Amniotic stem cell (primary cell): ENCODE results near the gene DUSP3.

ENCODE experiments used
- DNase-seq: peaks from one replicate; lab custom pipeline; 2025; lab: John Stamatoyannopoulos, UW

Gene DUSP3

DNA sequence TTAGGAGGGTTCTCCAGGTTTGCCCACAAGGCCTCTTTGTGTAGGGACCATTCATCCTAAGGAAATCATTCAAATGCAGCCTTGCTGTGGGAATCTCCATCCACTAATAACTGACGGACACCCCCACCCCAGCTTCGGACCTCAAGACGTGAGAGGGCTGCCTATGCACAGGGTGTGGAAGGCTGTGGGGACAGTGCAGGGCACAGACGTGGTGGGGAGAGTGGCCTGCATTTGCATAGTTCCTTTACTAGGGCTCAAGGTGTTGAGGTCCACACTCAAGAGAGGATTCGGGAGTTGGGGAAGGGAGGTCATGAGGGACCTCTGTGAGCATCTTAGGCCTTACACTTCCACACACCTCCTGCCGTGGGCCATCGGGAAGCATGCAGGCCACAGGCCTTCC lies 9.8 kb downstream of the DUSP3 start:
- no peak for DNase-seq

DNA sequence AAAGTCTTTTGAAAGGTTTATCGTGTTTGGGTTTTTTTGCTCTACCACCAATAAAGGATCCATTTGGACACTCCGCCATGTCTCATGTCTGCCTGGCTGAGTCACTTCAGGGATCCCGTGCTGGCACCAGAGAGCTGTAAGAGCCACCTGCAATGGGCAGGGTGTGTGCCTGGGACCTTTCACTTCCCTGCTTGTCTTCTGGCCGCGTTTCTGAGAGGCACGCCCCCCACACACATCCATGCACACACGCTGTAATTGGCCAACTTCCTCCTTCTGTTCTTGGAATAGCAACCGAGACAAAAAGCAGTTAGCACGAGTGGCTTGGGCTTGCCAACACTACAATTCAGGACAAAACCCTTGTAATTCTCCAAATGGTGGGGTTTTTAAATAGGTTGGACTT lies 10.4 kb downstream of the DUSP3 start:
- DNase-seq: no peak

DNA sequence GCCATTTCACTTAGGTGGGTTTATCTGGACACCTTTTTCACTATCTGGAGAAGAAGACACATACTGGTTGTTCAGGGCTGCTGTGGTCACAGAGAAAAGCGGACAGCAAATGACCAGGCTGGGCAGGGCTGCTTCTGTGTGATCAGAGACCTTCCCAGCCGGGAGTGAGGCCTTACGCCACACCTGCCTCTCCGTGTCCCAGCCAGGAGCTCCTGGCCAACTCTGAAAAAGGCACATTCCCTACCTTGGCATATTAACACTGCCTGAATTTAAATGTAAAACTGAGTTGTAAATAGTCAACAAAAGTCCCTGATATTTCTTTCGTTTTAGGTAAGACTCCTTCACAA lies 11.1 kb downstream of the DUSP3 start:
- no peak for DNase-seq

DNA sequence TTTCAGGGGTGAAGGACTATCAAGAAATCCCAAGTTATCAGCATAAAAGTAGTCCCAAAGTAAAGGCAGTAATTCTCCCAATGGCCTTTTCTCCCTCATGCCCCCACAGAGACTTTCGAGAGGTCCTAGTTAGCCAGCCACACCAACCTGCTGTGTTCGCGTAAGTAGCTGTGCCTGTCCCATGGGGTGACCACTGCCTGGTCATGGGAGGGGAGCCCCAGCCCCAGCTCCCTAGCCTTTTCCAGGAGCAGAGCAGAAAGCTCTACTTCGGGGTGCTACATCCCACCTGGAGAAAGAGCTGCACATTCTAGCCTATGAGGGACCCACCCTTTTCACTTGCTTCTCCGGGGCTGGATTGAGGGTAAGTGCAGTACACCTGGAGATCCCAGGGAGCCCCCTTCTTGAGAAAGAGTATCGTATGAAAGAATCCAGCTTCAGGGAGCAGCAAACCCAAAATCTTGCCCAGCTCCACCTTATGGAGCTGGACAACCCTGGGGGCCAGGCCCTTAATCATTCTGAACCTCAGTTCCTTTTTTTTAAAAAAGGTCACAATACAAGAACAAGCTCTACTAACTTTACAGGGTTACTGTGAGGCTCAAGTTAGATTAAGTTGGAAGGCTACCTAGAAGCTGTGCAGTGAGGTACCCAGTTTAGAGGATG lies 11.6 kb downstream of the DUSP3 start:
- no peak for DNase-seq

DNA sequence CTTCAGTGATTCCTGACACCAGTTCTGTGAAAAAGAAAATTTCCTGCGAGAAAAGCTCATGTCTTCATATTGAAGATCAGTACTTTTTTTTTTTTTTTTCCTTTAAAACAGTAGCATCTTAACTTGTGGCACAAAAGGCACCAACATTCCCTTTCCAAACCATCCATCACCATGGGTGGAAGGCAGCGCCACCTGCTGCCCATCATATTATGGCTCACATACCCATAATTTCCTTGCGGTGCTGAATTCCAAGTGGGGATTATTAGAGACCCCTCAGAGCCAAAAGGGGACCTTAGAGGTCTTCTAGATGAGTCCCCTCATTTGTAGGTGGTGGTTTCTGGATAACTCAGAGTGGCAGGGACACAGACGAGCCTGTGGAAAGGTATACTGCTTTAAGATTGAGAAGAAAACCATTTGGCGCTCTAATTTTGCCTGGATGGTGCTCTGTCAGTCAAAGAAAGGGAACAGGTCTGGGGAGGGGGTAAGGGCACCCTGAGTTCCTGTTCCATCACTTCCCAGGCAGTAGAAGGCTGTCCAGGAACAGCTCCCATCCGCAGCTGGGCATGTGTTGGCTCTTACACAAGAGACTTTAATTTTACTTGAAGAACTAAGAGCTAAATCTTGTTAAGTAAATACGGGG lies 12.2 kb downstream of the DUSP3 start:
- no peak for DNase-seq

DNA sequence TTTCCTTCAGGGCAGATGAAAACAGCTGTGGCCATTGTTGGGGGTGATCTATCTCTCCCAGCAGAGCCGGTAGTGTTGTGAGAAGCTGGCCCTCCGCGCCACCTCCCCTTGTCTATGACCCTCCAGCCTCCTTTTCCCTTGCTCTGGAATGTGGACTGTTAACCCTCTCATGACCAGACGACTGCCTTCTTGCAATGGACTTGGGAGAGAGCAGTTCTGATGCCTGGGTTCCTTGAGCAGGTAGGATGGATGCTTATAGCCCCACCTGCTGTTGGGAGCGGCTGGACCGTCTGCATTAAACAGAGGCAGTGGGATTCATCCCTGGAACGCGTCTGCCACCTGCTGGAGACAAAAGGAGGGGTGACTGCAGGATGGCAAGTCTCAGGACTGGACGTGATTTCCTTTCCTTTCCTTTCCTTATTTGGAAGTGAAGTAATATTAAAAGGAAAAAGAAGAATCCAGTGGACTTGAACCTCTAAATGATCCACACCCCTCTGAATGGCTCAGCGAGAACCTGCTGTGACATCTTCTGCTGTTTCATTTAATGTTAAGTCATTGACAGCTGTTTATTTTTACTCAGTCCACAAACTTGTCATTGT lies 18.4 kb downstream of the DUSP3 start:
- peak; percentile 90 for DNase-seq

DNA sequence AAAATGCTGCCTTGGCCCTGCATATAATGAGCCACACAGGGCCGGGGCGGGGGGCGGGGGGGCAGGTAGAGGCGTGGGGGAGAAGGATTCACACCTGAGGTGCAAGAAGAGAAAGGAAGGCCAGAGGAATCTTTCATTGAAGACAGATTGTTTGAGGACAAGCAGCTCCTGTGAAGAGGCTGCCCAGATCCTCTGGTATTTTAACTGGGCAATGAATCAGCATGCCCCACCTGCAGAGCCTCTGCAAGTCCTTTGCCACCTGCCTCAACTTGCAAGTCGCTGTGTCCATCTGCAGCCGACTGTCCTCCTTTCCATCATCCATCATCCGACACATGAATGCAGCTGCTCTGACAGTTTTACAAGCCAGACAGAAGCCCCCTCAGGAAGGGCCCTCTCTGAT lies 18.9 kb downstream of the DUSP3 start:
- DNase-seq: no peak

DNA sequence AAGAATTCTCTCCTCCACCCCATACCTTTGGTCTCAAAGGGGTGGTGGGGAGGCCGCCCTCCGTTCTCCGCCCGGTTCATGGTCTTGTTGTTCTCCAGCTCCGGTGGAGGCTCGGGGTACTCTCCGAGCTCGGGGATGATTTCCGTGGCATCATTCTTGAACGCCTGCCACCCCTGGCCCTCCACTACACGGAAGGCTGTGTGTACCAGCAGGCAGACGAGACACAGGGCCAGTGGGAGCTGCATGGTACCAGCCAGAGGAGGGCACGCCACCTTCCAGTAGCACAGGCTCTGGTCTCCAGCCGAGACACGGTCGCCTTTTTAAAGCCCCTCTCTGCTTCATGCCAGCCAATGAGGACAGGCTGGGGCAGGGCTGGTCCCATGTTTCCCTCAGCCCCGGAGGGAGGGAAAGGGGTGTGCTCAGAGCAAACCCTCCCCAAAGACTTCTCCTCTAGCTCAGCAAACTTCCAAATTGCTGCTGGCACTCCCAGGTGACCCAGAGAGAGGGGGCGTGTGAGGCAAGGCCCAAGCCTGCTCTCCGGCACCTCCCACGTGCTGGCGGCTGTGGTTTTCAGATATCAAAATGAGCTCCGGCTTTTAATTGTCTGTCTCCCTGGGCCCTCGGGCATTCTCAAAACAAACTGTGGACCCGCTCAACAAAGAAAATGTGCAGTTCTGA lies 20.1 kb downstream of the DUSP3 start, which contains the start of gene SOST:
Gene SOST (minus strand): TSS at position 295 of the 678 bp plus-strand sequence. CDS start 50 bp downstream, at position 245.
- DNase-seq: no peak

DNA sequence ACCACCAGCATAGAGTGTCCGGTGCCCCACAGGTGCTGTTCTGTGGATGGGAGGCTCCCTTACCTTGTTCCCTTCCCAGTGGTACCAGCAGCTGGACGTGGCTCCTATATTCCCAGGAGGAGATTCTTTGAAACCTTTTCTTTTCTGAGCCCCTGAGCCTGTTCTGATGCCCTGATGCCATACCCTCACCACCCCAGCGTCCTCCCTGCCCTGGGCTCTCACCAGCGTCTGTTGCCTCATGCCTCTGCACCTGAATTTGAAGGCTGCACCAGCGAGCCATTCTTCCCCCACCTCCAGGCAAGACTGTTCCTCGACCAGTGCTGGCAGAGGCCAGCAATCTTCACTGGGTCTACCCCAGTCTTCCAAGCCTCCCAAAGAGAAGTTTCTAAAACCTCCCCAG lies 20.7 kb downstream of the DUSP3 start:
- no peak for DNase-seq

DNA sequence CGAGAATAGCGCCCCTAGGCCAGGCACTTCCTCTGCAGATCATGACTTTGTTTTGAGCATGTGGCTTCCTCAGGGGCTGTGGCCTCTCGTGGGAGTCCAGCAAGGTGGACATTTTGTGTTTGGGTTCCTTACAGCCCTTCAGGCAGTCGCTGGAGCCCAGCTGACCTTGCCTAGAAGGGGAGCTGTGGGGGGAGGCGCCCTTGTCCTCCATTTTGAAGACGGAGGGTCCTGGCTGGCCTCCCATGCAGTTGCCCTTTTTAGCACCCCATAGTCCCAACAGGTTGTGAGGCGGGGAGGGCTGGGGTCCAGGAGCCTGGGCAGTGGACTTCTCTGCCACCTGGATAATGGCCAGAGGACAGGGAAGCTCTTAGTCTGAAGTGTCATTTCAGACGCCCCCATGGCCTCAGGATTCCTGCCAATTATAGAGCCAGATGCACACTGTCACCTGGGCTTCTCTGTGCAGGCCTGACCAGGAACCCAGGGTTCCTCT lies 21.6 kb downstream of the DUSP3 start:
- no peak for DNase-seq

DNA sequence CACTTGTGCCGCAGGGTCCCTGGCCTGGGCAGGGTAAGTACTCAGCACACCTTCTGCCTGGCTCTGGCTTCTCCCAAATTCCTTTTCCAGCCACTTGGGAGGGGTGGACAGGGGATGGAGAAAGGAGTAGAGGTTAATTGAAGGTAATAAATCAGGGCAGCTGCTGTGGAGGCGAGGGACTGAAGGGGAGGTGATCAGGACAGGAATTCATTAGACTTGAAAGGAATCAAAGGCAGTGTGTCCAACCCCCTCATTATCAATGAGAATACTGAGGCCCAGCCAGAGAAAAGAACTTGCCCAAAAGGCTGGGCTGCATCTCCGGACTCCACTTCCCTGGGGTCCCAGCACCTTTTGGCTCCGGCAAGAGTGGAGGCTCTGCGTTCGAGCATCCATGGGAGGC lies 22.6 kb downstream of the DUSP3 start:
- no peak for DNase-seq

DNA sequence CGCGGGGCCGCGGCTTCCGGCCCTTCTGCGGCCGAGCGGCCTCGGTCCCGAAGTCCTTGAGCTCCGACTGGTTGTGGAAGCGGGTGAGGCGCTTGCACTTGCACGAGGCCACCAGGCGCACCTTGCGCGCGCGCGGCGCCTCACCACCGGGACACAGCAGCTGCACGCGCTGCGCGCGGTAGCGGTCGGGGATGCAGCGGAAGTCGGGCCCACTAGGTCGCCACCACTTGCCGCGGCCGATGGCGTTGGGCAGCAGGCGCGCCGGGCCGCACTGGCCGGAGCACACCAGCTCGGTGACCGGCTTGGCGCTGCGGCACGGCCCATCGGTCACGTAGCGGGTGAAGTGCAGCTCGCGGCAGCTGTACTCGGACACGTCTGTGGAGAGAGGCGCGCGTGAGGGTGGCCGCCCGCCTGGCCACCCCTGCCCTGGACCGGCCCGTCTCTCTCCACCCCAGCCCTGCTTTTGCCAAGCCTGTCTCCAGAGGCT lies 23.3 kb downstream of the DUSP3 start:
- DNase-seq: no peak

DNA sequence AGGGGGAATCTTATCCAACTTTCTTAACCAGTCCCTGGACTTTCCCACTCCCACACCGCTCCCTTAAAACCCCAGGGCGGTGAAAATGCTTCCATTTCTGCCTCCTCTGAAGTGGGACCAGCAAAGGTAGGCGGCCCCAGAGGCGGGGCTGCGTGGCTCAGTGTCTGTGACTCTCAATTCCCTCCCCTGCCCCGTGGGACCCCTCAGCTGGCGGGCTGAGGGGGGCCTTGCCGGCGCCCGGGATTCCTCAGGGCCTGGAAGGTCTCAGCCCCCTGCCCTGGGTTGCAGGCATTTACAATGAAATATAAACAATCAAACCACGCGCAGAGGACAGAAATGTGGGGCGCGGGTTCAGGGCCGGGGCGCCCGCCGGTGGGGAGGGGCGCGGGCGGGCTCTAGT lies 23.8 kb downstream of the DUSP3 start:
- DNase-seq: no peak

DNA sequence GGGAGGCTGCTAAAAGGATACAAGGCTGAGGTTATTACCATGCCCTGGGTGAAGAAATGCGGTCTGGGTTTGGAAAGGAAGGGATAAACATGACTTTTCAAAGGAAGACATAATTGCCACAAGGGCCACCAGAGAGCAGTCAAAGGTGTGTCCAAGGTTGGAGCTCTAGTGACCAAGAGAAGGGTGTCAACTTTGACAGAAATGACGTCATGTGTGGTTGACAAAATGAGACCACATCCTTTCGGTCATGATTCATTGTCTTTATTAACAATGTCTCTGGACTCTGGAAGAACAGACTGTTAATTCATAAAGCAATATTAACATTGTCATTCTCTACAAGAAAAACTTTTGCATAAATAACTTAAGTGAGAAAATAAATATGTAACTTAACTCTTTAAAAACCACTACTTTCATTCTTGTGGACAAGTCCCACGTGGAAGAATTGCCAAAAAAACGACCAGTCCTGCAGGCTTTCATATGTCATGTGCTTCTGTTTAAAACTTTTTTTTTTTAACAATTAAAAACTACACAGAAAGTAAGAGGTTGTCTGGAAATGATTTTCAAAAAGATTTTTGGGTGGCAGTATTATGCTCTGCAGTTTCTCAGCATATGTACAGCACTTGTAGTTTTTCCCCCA lies 25.2 kb downstream of the DUSP3 start:
- DNase-seq: no peak

DNA sequence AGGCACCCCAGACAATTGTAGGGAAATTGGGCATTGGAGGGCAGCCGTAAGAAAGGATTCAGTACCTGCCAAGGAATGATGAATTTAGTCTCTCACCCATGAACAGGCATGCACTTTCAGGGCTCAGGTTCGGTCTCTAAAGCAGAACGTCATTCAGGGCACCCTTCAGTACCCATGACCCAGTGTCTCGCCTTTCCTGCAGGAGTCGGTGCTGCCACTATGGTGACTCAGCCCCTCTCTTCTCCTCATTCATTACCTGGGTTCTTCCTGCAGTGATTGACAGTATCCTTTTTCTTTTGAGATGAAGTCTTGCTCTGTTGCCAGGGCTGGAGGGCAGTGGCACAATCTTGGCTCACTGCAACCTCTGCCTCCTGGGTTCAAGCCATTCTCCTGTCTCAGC lies 28.6 kb downstream of the DUSP3 start:
- no peak for DNase-seq

DNA sequence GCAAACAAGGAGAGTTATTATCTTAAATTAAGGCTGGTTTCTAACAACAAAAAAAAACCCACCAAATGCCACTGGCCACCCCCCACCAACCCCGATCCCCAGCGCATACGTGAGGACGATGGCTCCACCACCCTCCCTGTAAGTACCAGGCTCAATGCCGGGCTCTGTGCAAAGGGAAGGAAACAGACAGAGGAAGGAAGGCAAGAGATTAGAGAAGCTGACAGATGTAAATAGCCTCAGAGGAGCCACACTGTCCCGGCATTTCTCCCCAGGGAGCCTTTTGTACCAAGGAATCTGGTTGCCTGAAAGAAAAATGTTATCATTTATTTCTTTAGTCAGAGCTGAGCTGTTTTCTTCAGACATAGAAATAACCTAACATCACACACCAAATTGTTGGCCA lies 33.2 kb downstream of the DUSP3 start:
- no peak for DNase-seq

DNA sequence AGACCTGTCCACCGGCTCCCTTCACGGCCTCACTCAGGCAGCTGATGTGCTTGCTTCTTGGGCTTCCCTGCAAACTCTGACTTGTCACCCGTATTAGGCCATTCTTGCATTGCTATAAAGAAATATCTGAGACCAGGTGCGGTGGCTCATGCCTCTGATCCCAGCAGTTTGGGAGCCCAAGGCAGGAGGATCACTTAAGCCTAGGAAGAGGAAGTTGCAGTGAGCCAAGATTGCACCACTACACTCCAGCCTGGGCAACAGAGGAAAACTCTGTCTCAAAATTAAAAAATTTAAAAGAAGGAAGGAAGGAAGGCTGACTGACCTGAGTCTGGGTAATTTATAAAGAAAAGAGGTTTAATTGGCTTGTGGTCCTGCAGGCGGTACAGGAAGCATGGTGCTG lies 37.1 kb downstream of the DUSP3 start:
- DNase-seq: no peak

DNA sequence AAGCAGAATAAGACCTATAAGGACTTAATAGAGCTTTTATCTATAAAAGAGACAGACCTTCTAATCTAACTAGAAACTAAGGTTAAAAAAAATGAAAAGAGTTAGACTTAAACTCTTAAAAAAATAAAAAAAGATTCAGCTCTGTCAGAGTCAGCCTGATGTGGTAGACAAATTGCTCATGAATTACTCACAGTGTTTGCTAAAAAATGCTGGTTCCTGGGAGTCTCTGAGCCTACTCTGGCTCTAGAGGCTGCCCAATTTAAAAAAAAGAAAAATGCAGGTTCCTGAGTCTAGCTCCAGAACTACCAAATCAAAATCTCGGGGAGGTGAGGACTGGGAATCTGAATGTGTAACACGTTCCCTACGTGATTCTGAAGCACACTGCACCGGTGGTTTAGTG lies 38.2 kb downstream of the DUSP3 start:
- no peak for DNase-seq

DNA sequence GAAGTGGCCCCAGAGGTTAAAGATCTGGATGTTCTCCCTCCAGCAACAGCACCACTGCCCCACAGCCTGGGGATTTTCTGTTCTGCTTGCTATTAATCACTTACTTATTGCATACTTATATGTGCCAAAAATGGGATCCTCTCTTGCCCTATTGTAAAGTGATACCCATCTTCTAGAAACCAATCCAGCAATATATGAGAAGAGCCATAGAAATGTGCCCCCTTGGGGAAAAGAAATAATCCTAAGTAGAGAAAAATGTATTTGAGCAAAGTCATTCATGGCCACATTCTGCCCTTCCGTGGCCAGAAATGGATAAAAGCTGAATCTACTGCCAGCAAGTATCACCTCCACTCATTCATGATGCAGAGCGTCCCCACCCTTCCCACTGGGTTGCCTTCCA lies 41.1 kb downstream of the DUSP3 start:
- DNase-seq: no peak

DNA sequence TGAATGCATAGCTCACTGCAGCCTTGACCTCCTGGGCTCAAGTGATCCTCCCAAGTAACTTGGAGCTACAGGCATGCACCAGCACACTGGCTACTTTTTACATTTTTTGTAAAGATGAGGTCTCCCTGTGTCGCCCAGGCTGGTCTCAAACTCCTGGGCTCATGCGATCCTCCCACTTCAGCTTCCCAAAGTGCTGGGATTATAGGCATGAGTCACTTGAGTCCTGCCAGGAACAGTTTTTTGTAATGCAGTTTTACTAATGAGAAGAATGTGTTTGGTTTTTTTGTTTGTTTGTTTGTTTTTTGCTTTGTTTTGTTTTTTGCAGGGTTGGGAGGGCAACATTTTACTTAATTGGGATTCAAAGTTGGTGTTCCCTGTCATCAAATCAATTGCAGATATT lies 42.4 kb downstream of the DUSP3 start:
- DNase-seq: no peak

DNA sequence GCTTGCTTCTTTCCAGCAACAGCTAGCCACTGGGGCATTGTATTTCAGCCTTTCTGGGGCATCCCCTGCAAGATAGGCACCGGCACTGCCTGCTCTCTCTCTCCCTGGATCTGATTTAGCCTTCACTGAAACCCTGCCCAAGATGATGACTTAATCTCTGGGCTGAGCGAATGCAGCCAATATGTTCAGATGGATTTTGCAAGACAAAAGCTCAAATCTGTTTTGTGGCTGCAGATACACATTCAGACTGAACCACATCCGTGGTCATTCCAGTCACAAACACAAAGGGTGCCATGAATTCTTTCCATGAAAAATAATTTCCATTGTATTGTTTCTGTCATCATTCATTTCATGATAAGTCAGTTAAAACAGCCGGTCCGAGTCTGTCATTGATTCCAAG lies 44.4 kb downstream of the DUSP3 start:
- no peak for DNase-seq

DNA sequence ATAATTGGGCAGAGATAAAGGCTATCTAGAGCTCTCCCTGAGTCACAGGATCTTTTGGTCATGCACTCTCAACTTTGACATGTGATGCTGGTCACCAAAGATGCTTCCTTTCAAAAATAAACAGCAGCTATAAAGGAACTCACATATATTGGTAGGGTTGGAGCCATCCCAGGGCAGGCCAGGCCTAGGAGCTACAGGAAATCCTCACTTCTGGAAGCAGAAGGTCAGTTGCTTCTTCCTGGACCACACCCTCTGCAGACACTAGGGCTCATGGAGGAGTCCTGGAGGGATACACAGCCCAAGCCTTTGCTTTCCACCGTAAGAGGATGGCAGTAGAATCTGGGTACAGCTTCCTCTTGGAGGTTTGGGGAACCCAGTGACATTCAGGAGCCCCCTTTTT lies 44.8 kb downstream of the DUSP3 start:
- no peak for DNase-seq
